H1 (cell line): ENCODE measurements around the gene LEFTY1. TPM values are rescaled to one million over a fixed set of nuclear protein-coding genes. Genes with fewer than 3 reads are reported as not detected.
A peak's percentile ranks its signal among the peaks of the same experiment; 100 is the strongest.

Experiments used
- CTCF ChIA-PET: fragments of 300-600 bp; sonication (Branson Sonifier 250); formaldehyde crosslinking; loops from one replicate; lab custom pipeline; 2021; ENCODE audit not compliant: partially characterized antibody; lab: Charles Lee
- POLR2A ChIA-PET: fragments of 300-600 bp; sonication (Branson Sonifier 250); formaldehyde crosslinking; loops from one replicate; lab custom pipeline; 2021; ENCODE audit warnings: inconsistent platforms; ENCODE audit not compliant: partially characterized antibody; lab: Charles Lee
- DNase-seq, 2 experiments: peaks; one replicate each; pipeline versions ENCODE4 v3.0.0 to v3.0.0-alpha.2; 2010 to 2022; ENCODE audit warnings: low spot score in 2 of 2, low read depth in 1 of 2, mixed read lengths in 1 of 2
- FAIRE-seq: peaks from 2 replicates; lab custom pipeline; 2011; peaks lifted over from hg19 to GRCh38; lab: Jason Lieb, UNC
- H2AFZ ChIP-seq: 2 replicates; pipeline ENCODE4 v1.8.1; 2012; ENCODE audit warnings: low read length, inconsistent platforms
- H2AK5ac ChIP-seq: 2 replicates; pipeline ENCODE4 v1.6.1; 2013; ENCODE audit warnings: low read depth, low read length
- H2BK120ac ChIP-seq: replicated peaks from 2 replicates; pipeline ENCODE3; 2013; ENCODE audit warnings: low read depth, low read length, inconsistent platforms
- H2BK12ac ChIP-seq: 2 replicates; pipeline ENCODE4 v1.6.1; 2013; ENCODE audit warnings: low read depth, low read length
- H2BK15ac ChIP-seq: 2 replicates; pipeline ENCODE4 v1.6.1; 2013; ENCODE audit warnings: low read length
- H2BK20ac ChIP-seq: 2 replicates; pipeline ENCODE4 v1.6.1; 2013; ENCODE audit warnings: low read length
- H2BK5ac ChIP-seq: 2 replicates; pipeline ENCODE4 v1.6.1; 2013; ENCODE audit warnings: low read depth, low read length
- H3K14ac ChIP-seq: 2 replicates; pipeline ENCODE4 v1.6.1; 2013; ENCODE audit warnings: inconsistent platforms; ENCODE audit not compliant: insufficient read length
- H3K18ac ChIP-seq: 2 replicates; pipeline ENCODE4 v1.6.1; 2013; ENCODE audit warnings: low read length; ENCODE audit errors: extremely low read depth
- H3K23ac ChIP-seq: 2 replicates; pipeline ENCODE4 v1.6.1; 2013; ENCODE audit warnings: inconsistent platforms; ENCODE audit not compliant: insufficient read length
- H3K23me2 ChIP-seq: 2 replicates; pipeline ENCODE4 v1.6.1; 2013; ENCODE audit warnings: low read depth, low read length
- H3K27ac ChIP-seq: 2 replicates; pipeline ENCODE4 v1.6.1; 2011; ENCODE audit warnings: low read depth, low read length, inconsistent platforms
- H3K27me3 ChIP-seq, 4 experiments: replicated peaks in 1 of 4; 1 replicate in 1 of 4; 2 replicates in 3 of 4; pipeline versions ENCODE4 v1.6.1 to v1.8.1; 2011 to 2013; ENCODE audit warnings: low read length in 3 of 4, mild to moderate bottlenecking in 3 of 4, inconsistent platforms in 2 of 4, mixed read lengths in 2 of 4, moderate library complexity in 1 of 4; ENCODE audit not compliant: control insufficient read depth in 3 of 4, insufficient read depth in 3 of 4; ENCODE audit errors: extremely low read depth in 1 of 4
- H3K36me3 ChIP-seq, 4 experiments: 2 replicates each; pipeline versions ENCODE4 v1.6.1 to v1.8.1; 2011 to 2013; ENCODE audit warnings: mild to moderate bottlenecking in 4 of 4, low read length in 3 of 4, moderate library complexity in 2 of 4, control low read depth in 1 of 4, inconsistent platforms in 1 of 4; ENCODE audit not compliant: insufficient read depth in 4 of 4, control insufficient read depth in 2 of 4
- H3K4ac ChIP-seq: replicated peaks from 2 replicates; pipeline ENCODE3; 2013; ENCODE audit warnings: low read length, low read depth, mixed read lengths, inconsistent platforms; ENCODE audit not compliant: insufficient read length
- H3K4me1 ChIP-seq, 4 experiments: replicated peaks in 1 of 4; 1 replicate in 1 of 4; 2 replicates in 3 of 4; pipeline versions ENCODE4 v1.6.1 to v1.8.1; 2011 to 2013; ENCODE audit warnings: low read length in 3 of 4, inconsistent platforms in 2 of 4, mixed read lengths in 1 of 4; ENCODE audit not compliant: insufficient read depth in 4 of 4, control insufficient read depth in 3 of 4
- H3K4me2 ChIP-seq, 2 experiments: 2 replicates each; pipeline versions ENCODE4 v1.6.1 to v1.8.1; 2011 to 2013; ENCODE audit warnings: low read depth in 2 of 2, low read length in 2 of 2, control low read depth in 1 of 2, inconsistent platforms in 1 of 2, mild to moderate bottlenecking in 1 of 2; ENCODE audit not compliant: insufficient read depth in 1 of 2
- H3K4me3 ChIP-seq, 4 experiments: fragments of 200-600, 300-600 bp in 1 of 4; sonication (generic), shearing (Covaris generic), sonication (Bioruptor Twin) in 1 of 4; 2 replicates each; pipeline versions ENCODE4 v1.5.1 to v1.8.1; 2011 to 2016; ENCODE audit warnings: low read length in 4 of 4, low read depth in 3 of 4, control low read depth in 2 of 4, inconsistent platforms in 2 of 4, mild to moderate bottlenecking in 2 of 4, mixed read lengths in 1 of 4, moderate library complexity in 1 of 4; ENCODE audit not compliant: insufficient read depth in 2 of 4; ENCODE audit errors: extremely low read depth in 1 of 4
- H3K56ac ChIP-seq: replicated peaks from 2 replicates; pipeline ENCODE3; 2013; ENCODE audit warnings: low read depth, mild to moderate bottlenecking, mixed read lengths, low read length, inconsistent platforms; ENCODE audit not compliant: insufficient read length
- H3K79me1 ChIP-seq: 2 replicates; pipeline ENCODE4 v1.6.1; 2013; ENCODE audit warnings: low read depth, low read length, control low read depth
- H3K79me2 ChIP-seq, 2 experiments: 2 replicates each; pipeline versions ENCODE4 v1.6.1 to v1.8.1; 2012 to 2013; ENCODE audit warnings: low read length in 2 of 2, mild to moderate bottlenecking in 2 of 2, inconsistent platforms in 1 of 2; ENCODE audit not compliant: insufficient read depth in 2 of 2, control insufficient read depth in 1 of 2
- H3K9ac ChIP-seq, 4 experiments: replicated peaks in 1 of 4; 1 replicate in 1 of 4; 2 replicates in 3 of 4; pipeline versions ENCODE4 v1.6.1 to v1.8.1; 2011 to 2013; ENCODE audit warnings: low read depth in 3 of 4, low read length in 3 of 4, control low read depth in 2 of 4, mild to moderate bottlenecking in 2 of 4, moderate library complexity in 2 of 4, inconsistent platforms in 1 of 4; ENCODE audit errors: extremely low read depth in 1 of 4
- H3K9me3 ChIP-seq, 2 experiments: 2 replicates each; pipeline versions ENCODE4 v1.6.1 to v1.8.1; 2012 to 2013; ENCODE audit warnings: mild to moderate bottlenecking in 2 of 2, moderate library complexity in 2 of 2, control low read depth in 1 of 2, inconsistent platforms in 1 of 2, low read depth in 1 of 2, low read length in 1 of 2, mixed read lengths in 1 of 2; ENCODE audit not compliant: insufficient read depth in 2 of 2
- H4K20me1 ChIP-seq, 2 experiments: replicated peaks in 1 of 2; 2 replicates each; pipeline versions ENCODE3 to v1.8.1; 2011 to 2013; ENCODE audit warnings: inconsistent platforms in 2 of 2, low read length in 2 of 2, mild to moderate bottlenecking in 1 of 2; ENCODE audit not compliant: insufficient read depth in 2 of 2, control insufficient read depth in 1 of 2
- H4K5ac ChIP-seq: 2 replicates; pipeline ENCODE4 v1.6.1; 2013; ENCODE audit warnings: low read length, low read depth, mixed read lengths, inconsistent platforms; ENCODE audit not compliant: insufficient read length
- H4K8ac ChIP-seq: 2 replicates; pipeline ENCODE4 v1.8.0; 2013; ENCODE audit warnings: mild to moderate bottlenecking, moderate library complexity, low read length, inconsistent platforms; ENCODE audit not compliant: insufficient read depth; ENCODE audit errors: extremely low read depth
- H4K91ac ChIP-seq: replicated peaks from 2 replicates; pipeline ENCODE3; 2013; ENCODE audit warnings: low read length, mixed read lengths, inconsistent platforms; ENCODE audit not compliant: insufficient read length
- ATF2 ChIP-seq: IDR thresholded peaks from 2 replicates; pipeline ENCODE4 v1.6.1; 2012; ENCODE audit warnings: low read length, inconsistent platforms
- BRCA1 ChIP-seq: IDR thresholded peaks from 2 replicates; pipeline ENCODE4 v1.6.1; 2012; ENCODE audit warnings: low read depth, low read length, improper control_type of control experiment
- CTCF ChIP-seq, 3 experiments: IDR thresholded peaks; 1 replicate in 2 of 3; 2 replicates in 1 of 3; pipeline versions ENCODE4 v1.5.1 to v1.6.1; 2011; ENCODE audit warnings: low read length in 3 of 3, mild to moderate bottlenecking in 3 of 3, inconsistent platforms in 2 of 3, low read depth in 1 of 3, moderate library complexity in 1 of 3; ENCODE audit not compliant: insufficient read depth in 1 of 3; ENCODE audit errors: control extremely low read depth in 1 of 3
- GTF2F1 ChIP-seq: IDR thresholded peaks from 2 replicates; pipeline ENCODE4 v1.6.1; 2012; ENCODE audit warnings: low read depth, low read length, improper control_type of control experiment, borderline replicate concordance
- POLR2AphosphoS5 ChIP-seq: IDR thresholded peaks from 2 replicates; pipeline ENCODE4 v1.6.1; 2011; ENCODE audit warnings: low read depth, low read length
- RAD21 ChIP-seq, 2 experiments: IDR thresholded peaks in 1 of 2; conservative IDR thresholded peaks in 1 of 2; 2 replicates each; pipeline ENCODE4 v1.6.1; 2011; ENCODE audit warnings: low read depth in 2 of 2, low read length in 2 of 2, improper control_type of control experiment in 1 of 2, inconsistent platforms in 1 of 2, mild to moderate bottlenecking in 1 of 2, moderate library complexity in 1 of 2
- RNF2 ChIP-seq: fragments of 200-900, 300-1000 bp; sonication (generic); IDR thresholded peaks from 2 replicates; pipeline ENCODE4 v1.7.1; 2016; ENCODE audit warnings: borderline replicate concordance, low read depth, mild to moderate bottlenecking, antibody characterized with exemption, low read length; ENCODE audit not compliant: poor library complexity, severe bottlenecking; ENCODE audit errors: missing control alignments
- TBP ChIP-seq: IDR thresholded peaks from 2 replicates; pipeline ENCODE4 v1.6.1; 2011; ENCODE audit warnings: low read depth, low read length, improper control_type of control experiment
- WGBS, 2 experiments: shearing (Covaris generic) in 1 of 2; methylation state at CpG; one replicate each; pipeline versions ENCODE4 v1.1.6 to v1.1.7; 2013 to 2015; ENCODE audit warnings: low lambda C conversion rate in 2 of 2, mixed read lengths in 2 of 2, inconsistent platforms in 1 of 2, low coverage in 1 of 2, missing lambda C conversion rate in 1 of 2; ENCODE audit not compliant: insufficient replicate concordance in 2 of 2, insufficient coverage in 1 of 2, insufficient read length in 1 of 2; ENCODE audit errors: extremely low coverage in 1 of 2, missing lambda C conversion rate in 1 of 2; 5-methylcytosine and 5-hydroxymethylcytosine counted together
- polyA plus RNA-seq, 7 experiments: library from polyadenylated mRNA; depleted of rRNA in 3 of 7; stranded (reverse) in 5 of 7; unstranded in 2 of 7; fragments of >200 nt in 5 of 7; fragments of 200-250 nt in 2 of 7; gene quantifications; 1 replicate in 5 of 7; 2 replicates in 1 of 7; 4 replicates in 1 of 7; pipeline versions ENCODE4 v1.2.1 to v1.2.3, GENCODE V29; 2011 to 2013; ENCODE audit warnings: missing spikeins in 2 of 7, mixed read lengths in 2 of 7
- total RNA-seq: library from RNA; stranded (reverse); fragmentation: NEBNext Ultra II Directional; extraction: Animal tissue kit (Norgen Biotek cat#: 25700); gene quantifications from 2 replicates; pipeline ENCODE4 v1.2.1, GENCODE V29; 2021

The LEFTY1 gene
- total and polyA plus RNA-seq, 2 of the 8 experiments (the other 6 are each of a cell fraction or from before 2014, with no cell fraction given) = 4.5 to 11.7 TPM

GRCh38 chr1:225842074-225842473, 46.9 kb downstream of the LEFTY1 start:
- Histone ChIP-seq H3K4me3 (no peak overlapping the region), H3K18ac (no peak overlapping the region), H3K27ac (no peak overlapping the region), H4K20me1 (peaks cover 2 to 6% of the 10 kb centered on the region in 2 experiments), H4K5ac (no peak overlapping the region), H2AK5ac (no peak overlapping the region), H3K56ac (no peak overlapping the region), H3K79me2 (no peaks in the 10 kb centered on the region), H2BK5ac (no peak overlapping the region), H2AFZ (no peak overlapping the region), H2BK20ac (no peak overlapping the region), H3K9me3 (no peaks in the 10 kb centered on the region), H3K4me2 (no peak overlapping the region), H3K9ac (no peak overlapping the region), H3K27me3 (no peaks in the 10 kb centered on the region), H2BK12ac (no peak overlapping the region), H3K4me1 (peaks cover 0 to 8% (median 4%) of the 10 kb centered on the region in 4 experiments; a peak in 4 of 7 replicates), H4K8ac (no peak overlapping the region), H2BK15ac (no peak overlapping the region), H2BK120ac (no peak overlapping the region), H3K79me1 (0 out of 2 replicates have a peak, but pooled peaks cover 2% of the 10 kb centered on the region), H3K4ac (no peak overlapping the region), H3K23ac (no peak overlapping the region), H3K36me3 (peaks cover 0 to 16% (median 6%) of the 10 kb centered on the region in 4 experiments; a peak in 3 of 8 replicates), H3K14ac (no peak overlapping the region), H3K23me2 (no peaks in the 10 kb centered on the region; the same call in 1 of the 2 replicates), H4K91ac (no peak overlapping the region)
- DNase-seq (no peak), FAIRE-seq (no peak)
- ChIA-PET POLR2A (interaction anchor here (0.9 to 3.4 kb wide), 8 partner anchors 11 to 367 kb away, joined by 3 to 15 read pairs (median 4); partner anchors contain the start of genes LEFTY1 and SRP9), CTCF (interaction anchor here (0.7 to 3.4 kb wide), 9 partner anchors 16 to 367 kb away, joined by 3 to 10 read pairs (median 3); partner anchors contain the start of gene SRP9)
- 88% methylated on average over 12 of the region's 12 CpGs; no CpG with 5 or more reads in 1 of the 2 experiments for WGBS, 2 experiments
- no peak for TF ChIP-seq RNF2
- no peak for TF ChIP-seq BRCA1
- TF ChIP-seq CTCF (IDR thresholded peaks at IDR 0.05; ENCODE audit: control extremely low read depth in 1 of 3, insufficient read depth in 1 of 3, low read depth in 1 of 3, low read length in 3 of 3) = peak in 2 of 3 experiments; percentile 3 to 23; a peak in 2 of 4 replicates
- no peak for TF ChIP-seq GTF2F1
- no peak for TF ChIP-seq TBP
- peak; percentile 78; the same call in 1 of the 2 replicates for TF ChIP-seq POLR2AphosphoS5
- TF ChIP-seq RAD21 (IDR thresholded peaks at IDR 0.05 in 1 of 2, conservative IDR thresholded peaks at IDR 0.05 in 1 of 2; ENCODE audit: low read depth in 2 of 2, low read length in 2 of 2) = peak; percentile 9 to 37; a peak in 3 of 4 replicates
- no peak for TF ChIP-seq ATF2
